Activated T-helper 1 cell treated with Interleukin-2 at 50 U/mL for 16 hours (primary cell): ENCODE measurements around the gene ABCA1.
"Not testable (repeated sequence)": the region's sequence is repeated elsewhere in the genome, so short reads cannot be mapped to it uniquely, and the experiment has no call there.

ENCODE experiments used
- DNase-seq: peaks from one replicate; pipeline ENCODE4 v3.0.0-alpha.2; 2020; ENCODE audit warnings: low read depth

ABCA1 gene

GRCh38 chr9:104903609-104904008, 24.3 kb downstream of the ABCA1 start:
- no peak for DNase-seq

- no peak for DNase-seq
Measured at GRCh38 chr9:104900871-104901270, 27.1 kb downstream of the ABCA1 start.

GRCh38 chr9:104900324-104900723, 27.6 kb downstream of the ABCA1 start:
- DNase-seq: no peak

GRCh38 chr9:104899759-104900247, 28.2 kb downstream of the ABCA1 start:
- no peak for DNase-seq

GRCh38 chr9:104898376-104898775, 29.6 kb downstream of the ABCA1 start:
- DNase-seq: not testable (repeated sequence)

- DNase-seq: no peak
Measured at GRCh38 chr9:104896131-104896530, 31.8 kb downstream of the ABCA1 start.

GRCh38 chr9:104895572-104895971, 32.4 kb downstream of the ABCA1 start:
- no peak for DNase-seq

GRCh38 chr9:104892701-104893100, 35.3 kb downstream of the ABCA1 start:
- no peak for DNase-seq

DNA sequence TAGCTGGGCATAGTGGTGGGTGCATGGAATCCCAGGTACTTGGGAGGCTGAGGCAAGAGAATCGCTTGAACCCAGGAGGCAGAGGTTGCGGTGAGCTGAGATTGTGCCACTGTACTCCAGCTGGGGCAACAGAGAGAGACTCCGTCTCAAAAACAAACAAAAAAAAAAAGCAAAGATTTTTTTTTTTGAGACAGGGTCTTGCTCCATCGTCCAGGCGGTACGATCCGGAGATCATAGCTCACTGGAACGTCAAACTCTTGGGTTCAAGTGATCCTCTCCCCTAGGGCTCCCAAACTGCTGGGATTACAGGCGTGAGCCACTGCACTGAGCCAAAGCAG, 37.6 kb downstream of the ABCA1 start:
- DNase-seq: no peak

DNA sequence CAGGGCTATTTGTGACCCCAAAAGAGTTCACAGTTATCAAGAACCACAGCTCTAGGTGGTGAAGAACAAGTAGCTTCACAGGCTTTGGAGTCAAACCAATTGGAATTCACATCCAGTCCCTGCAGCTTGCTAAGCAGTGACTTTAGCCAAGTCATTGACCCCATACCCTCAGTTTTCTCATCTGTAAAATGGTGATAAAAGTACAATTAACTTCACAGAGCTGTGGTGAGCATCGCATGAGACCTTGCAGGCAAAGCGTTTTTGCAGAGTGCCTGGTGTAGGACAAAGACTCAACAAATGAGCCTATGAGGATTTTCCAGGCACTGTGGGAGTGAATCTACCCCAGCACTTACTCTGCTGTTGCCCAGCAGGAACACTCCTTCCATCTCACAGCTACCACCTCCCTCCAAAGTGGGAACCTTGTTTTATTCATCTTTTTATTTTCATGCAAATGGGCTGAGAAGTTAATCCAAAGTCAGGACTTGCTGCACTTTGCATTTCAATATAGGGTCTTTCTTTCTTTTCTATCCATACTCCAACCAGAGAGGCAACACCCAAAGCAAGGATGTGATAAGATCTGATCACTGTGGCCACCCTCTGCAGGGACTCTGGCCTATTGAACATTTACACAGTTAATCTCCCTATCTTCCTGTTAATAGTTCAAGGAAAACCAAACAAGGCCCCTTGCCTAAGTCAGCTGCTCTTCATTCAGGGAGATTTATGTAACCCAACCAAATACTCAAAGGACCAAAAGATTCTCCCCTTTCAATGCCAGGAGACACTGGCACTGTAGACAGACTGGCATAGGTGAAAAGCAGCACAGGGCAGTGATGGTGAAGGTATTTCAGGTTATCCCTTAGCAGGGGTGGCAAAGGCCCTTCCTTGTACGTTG, 41.9 kb downstream of the ABCA1 start:
- no peak for DNase-seq

DNA sequence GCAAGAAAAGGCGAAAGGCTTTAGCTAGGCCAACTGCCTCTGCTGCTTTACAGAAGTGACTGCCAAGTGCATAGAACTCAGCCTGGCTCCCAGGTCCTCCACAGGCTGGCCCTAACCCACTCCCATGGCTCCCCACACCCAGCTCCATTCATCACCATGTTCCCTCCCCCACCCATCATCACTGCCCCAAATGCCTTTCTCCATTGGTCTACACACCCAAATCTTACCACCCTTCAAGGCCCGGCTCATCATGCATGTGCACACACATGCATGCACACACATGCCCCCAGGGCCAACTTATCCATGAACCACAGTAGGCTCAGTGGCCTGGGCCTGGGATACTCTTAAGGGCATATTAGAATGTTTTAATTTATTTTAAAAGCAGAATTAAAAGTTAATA, 44.8 kb downstream of the ABCA1 start:
- no peak for DNase-seq

GRCh38 chr9:104882566-104882965, 45.4 kb downstream of the ABCA1 start:
- no peak for DNase-seq

GRCh38 chr9:104882086-104882485, 45.9 kb downstream of the ABCA1 start:
- no peak for DNase-seq

GRCh38 chr9:104879555-104880309, 48.2 kb downstream of the ABCA1 start:
- DNase-seq: no peak

- DNase-seq: no peak
Measured at GRCh38 chr9:104876587-104876986, 51.4 kb downstream of the ABCA1 start.

DNA sequence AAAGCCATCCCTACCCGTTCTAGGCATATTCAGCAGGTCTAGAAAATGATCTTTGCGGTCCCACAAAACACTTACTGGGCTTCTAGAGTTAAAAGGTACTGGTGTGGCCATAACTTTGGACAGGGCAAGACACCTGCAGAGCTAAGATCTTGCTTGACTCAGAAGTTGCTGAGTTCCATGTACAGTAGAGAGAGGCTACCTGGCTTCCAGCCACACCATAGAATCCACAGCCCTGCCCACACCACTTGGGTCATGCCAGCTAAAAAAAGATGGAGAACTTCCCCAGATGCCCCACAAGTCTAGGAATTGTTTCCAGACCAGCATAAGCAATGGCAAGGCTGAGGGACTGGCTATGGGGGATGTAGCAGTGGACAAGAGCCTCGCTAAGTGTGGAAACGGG, 52.1 kb downstream of the ABCA1 start:
- no peak for DNase-seq

DNA sequence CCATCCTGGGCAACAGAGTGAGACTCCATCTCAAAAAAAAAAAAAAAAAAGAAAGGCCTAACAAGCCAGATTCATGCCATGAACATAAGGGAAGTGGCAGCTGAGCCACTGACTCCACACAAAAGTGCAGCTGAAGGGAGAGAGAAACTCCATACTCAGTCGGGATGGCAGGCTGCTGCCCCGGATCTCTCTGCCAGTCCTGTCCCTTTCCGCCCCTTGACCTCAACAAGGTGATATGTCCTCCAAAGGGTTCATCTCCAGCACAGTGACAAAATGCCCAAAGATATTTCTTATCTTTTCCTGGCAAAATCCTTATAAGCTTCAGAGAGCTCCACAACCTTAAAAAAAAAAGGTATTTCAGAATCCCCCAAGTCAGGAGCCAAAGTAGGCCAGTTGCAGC, 52.6 kb downstream of the ABCA1 start:
- no peak for DNase-seq

DNA sequence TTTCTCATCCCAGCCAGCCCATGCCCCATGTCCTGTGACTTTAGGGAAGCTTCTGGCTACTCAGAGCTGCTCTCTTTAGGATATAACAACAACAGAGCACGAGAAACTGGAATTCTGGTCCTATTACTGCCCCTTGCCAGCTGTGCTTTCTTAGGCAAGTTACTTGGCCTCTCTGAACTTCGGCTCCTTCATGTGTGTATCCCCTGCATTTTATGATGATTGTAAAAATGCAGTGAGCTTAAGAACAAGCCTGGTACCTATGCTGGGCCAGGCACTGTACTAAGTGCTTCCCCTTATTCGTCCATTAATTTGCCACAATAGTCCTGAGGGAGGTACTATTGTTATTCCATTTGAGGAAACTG, 54.5 kb downstream of the ABCA1 start:
- no peak for DNase-seq

DNA sequence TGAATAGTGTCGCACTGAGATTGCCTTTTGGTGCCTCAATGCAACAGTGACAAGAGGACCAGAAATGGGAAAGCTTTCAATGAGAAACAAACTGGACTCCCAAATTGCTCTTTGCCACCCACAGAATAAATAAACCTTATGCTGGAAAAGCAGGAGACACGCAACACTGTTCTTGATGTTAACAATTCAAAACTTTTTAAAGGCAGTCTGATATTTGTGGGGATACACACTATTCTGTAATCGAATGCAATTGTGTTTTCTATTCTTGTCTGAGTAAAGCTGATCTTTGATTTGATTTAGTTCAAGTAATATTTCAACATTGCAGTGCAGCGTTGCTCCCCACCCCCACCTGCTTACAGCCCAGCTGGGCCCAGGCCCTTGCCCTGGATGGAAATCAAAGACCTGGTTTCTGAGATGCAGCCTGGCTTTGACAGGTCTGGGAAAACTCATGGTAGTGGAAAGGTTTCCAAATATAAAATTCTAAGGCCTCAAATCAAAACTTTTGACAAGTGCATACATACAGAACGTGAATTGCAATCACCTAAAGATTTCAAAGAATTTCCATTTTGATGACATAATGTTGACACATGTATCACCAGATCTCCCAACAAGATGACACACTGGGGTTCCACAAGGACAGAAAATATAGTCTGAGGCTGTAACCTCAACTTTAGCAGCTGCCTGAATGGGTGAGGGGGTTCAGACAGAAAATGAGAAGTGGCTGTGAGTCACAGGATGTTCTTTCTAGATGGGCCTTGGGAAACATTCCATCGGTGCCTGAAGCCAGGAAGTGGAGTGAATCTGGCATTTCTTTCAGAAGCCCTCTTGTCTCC, 55.1 kb downstream of the ABCA1 start:
- DNase-seq: no peak

- no peak for DNase-seq
Measured at GRCh38 chr9:104871961-104872527, 55.9 kb downstream of the ABCA1 start.

DNA sequence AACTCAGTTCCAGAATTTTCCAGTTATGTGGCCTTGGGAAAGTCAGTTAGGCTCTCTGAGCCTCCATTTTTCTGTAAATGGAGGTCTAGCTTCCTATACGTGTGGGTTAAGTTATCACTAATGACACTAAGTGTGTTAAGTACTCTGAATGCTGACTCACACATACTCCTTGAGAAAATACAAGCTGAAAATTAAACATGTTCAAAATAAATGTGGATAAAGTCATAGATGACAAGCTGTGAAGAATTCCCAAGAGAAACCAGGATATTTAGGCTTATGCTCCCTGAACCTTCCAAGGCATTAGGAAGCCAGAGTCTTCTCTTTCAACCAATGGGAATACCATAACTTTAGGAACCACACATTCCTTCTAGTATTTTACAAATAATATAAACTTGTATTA, 58.1 kb downstream of the ABCA1 start:
- no peak for DNase-seq
